ENCODE data around the gene CPLX3.

Gene CPLX3

DNA sequence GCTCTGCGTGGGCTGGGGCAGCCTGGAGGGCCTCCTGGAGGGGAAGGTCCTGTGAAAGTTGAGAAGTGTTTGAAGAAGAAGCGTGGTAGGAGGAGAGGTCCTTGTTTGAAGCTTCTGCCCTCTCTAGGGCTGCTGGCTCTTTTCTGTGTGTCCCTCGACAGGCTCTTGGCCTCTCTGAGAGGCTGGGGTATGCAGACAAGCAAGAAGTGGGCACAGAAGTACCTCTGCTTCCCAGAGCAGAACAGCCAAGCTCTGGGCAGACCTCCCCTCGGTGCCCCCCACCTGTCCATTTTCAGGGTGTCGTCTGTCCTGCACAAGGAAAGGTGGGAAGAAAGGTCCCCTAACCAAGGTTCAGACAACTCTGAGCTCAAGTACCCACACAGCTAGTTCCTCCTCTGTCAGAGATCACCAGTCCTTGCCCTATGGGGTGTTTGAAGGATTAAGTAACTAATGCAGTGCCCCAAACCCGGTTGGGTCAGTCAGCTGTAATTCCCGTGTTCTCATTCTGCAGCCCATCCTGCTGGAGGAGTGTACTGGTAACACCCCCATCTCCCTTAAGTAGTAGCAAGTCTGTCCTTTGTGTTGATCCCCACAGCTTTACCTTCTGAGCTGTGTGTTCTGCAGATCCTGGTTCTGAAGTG, 38.3 kb upstream of the CPLX3 start:
- DNase-seq, result no peak

GRCh38 chr15:74788683-74789151, 37.7 kb upstream of the CPLX3 start:
- no peak for DNase-seq

GRCh38 chr15:74789171-74789631, 37.2 kb upstream of the CPLX3 start:
- no peak for DNase-seq

DNA sequence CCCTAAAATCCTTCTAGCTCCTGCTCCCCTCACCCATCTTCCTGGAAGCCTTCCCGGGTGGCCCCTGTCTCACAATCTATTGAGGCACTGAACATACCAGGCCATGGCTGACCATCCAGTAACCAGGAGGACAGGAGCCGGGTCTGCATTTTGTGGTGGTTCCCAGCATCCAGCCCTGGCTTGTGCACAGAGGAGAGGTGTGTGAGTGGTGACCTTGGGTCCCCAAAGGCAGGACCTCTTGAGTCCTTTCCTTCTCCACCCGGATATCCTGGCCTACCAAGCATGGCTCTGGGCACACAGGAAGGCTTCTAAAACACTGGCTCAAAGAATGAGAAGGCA, 36.7 kb upstream of the CPLX3 start:
- no peak for DNase-seq

GRCh38 chr15:74790080-74790916, 36.1 kb upstream of the CPLX3 start:
- no peak for DNase-seq

- no peak for DNase-seq
These were observed 35.4 kb upstream of the CPLX3 start for GRCh38 chr15:74791007-74791406.

DNA sequence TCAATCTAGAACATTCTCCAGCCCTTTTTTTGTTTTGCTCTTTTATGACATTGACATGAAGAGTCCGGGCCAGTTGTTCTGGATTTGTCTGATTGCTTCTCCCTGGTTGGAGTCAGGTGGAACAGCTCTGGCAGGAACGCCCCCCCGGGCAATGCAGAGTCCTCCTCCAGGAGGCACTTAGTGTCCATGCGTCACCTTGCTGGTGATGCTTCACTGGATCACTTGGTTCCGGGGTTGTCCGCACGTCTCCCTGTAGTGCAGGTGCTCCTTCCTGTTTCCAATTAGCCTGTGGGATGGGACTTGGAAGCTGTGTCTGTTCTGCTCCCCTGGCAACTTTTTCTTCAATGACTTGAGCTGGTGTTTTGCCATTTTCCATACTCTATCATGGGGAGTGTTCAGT, 34.8 kb upstream of the CPLX3 start:
- DNase-seq, result no peak

- no peak for DNase-seq
These were observed 34.0 kb upstream of the CPLX3 start for GRCh38 chr15:74792227-74793016.

DNA sequence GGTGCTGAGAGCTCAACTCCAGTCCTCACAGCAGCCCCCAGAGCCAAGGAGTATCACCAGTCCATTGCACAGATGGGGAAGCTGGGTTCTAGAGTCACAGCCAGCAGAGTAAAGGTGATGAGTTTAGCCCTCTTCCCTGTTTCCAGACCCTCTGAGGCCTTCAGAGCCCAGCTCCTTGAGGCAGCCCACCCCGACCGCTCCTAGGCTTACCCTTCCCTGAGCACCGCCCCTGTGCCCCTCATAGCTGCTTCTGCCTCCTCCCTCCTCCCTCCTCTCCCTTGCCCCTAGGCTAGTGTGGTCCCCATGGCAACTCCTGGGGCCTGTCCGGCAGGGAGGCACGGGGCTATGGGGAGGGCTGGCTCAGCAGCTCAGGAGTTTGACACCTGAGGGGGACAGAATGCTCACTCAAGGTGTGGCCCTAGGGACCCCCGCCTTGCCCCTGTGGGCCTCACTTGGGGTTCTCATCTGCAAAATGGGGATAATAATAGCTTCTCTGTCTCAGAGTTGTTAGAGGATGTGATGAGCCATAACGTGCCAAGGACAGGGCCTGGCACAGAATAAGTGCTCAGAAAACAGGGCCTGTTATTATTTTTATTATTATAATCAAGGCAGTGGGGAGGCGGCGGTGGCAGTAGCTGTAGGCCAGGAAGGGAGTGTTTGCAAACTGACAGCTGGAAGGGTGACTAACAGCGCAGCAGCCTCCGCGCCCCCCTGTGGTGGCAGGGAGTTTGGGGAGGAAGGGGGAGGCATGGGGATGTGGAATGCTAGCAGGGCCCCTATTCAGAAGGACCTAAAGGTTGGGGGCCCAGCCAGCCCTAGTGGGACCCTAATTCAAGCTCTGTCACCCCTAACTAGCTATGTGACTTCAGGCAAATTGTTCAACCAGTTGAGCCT, 33.0 kb upstream of the CPLX3 start:
- DNase-seq, result no peak

GRCh38 chr15:74794248-74794969, 32.0 kb upstream of the CPLX3 start:
- no peak for DNase-seq

- no peak for DNase-seq
These were observed 31.5 kb upstream of the CPLX3 start for GRCh38 chr15:74794970-74795349.

- DNase-seq, result no peak
These were observed 30.3 kb upstream of the CPLX3 start for GRCh38 chr15:74795966-74796625.

DNA sequence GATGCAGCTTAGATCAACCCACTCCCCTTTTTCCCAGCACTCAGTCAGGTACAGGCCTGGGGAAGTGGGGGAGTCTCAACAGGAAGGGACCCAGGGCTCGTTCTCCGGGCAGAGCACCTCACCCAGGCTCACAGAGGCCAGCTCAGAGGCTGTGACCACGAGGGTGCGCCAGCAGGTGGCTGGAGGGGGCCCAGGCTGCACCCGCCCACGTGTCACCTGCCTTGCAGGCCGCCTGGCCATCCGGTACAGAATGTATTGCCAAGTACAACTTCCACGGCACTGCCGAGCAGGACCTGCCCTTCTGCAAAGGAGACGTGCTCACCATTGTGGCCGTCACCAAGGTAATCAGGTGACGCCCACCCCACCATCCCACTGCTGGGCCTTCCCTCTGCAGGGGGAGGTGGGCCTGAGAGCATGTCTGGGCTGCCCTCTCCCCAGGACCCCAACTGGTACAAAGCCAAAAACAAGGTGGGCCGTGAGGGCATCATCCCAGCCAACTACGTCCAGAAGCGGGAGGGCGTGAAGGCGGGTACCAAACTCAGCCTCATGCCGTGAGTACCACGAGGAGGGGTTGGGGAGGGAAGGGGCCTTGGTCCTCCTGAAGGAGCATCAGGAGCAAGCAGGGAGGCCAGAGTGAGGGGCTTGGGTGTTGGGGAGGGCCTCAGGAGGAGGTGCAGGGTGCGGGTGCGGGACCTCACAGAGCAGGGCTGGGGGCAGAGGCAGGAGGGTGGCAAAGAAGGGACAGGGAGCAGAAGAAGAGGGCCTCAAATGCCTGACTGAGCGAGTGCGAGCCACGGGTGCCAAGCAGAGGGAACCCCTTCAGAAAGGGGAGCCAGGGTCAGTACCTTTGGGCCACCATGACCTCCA, 27.8 kb upstream of the CPLX3 start:
- DNase-seq, result no peak

GRCh38 chr15:74799255-74799855, 27.1 kb upstream of the CPLX3 start:
- no peak for DNase-seq

DNA sequence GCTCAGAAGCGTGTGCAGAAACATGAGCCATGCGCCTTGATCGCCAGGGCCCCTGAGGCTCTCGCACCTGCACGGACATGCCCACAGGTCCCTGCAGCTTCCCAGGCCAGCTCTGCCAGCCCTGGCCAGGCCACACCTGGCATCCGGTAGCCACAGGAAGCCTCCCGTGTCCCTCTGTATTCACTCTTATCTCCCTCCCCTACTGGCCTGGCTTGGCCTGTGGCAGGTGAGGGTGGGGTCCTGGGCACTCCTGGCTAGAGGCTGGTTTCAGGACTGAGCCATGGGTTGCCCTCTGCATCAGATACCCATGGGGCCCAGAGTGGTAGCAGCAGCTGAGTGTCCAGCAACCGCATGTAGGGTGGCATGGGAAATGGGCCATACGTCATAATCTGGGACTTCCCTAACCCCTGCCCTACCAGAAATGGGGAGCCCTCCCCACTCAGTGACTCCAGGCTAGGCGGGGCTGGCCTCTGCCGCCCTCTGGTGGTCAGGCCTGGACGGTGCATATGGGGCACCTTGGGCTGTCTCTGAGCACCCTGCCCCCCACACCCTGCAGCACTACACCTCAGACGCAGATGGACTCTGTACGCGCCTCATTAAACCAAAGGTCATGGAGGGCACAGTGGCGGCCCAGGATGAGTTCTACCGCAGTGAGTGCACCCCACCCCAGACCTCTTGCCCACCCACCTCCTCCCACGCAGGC, 26.4 kb upstream of the CPLX3 start:
- DNase-seq, result no peak

DNA sequence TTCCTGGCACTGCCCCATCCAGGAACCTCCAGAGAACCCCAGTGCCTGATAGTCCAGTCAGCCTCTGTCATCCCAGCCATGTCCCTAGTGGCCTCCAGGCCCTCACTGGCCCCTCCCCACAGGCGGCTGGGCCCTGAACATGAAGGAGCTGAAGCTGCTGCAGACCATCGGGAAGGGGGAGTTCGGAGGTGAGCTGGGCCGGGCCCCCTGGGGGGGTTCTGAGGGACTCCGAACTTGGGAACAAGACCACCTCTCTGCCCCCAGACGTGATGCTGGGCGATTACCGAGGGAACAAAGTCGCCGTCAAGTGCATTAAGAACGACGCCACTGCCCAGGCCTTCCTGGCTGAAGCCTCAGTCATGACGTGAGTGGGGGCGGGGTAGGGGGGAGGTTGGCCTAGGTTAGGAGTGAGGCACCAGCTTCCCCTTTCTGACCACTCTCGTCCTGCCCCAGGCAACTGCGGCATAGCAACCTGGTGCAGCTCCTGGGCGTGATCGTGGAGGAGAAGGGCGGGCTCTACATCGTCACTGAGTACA, 25.8 kb upstream of the CPLX3 start:
- DNase-seq, result no peak

DNA sequence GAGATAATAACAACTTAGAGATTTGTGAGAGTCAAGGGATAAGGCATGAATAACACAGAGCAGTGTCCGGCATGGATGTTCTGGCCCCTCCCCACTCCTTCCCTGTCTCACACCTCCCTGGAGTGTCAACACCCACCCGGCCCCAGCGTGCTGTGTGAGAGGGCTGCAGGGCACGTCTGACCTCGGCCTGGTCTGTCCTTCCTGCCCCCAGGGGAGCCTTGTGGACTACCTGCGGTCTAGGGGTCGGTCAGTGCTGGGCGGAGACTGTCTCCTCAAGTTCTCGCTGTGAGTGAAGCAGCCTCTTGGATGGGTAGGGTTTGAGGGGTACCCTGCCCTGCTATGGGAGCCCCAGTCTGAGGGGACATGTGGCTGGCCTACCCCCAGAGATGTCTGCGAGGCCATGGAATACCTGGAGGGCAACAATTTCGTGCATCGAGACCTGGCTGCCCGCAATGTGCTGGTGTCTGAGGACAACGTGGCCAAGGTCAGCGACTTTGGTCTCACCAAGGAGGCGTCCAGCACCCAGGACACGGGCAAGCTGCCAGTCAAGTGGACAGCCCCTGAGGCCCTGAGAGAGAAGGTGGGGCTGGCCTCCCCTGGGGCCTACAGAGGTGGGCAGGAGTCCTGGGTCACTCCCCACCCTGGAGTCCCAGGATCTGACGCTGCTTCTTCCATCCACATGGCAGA, 25.0 kb upstream of the CPLX3 start:
- DNase-seq, result no peak

DNA sequence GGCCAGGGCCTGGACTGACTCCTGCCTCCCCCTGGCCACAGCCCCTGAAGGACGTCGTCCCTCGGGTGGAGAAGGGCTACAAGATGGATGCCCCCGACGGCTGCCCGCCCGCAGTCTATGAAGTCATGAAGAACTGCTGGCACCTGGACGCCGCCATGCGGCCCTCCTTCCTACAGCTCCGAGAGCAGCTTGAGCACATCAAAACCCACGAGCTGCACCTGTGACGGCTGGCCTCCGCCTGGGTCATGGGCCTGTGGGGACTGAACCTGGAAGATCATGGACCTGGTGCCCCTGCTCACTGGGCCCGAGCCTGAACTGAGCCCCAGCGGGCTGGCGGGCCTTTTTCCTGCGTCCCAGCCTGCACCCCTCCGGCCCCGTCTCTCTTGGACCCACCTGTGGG, 24.1 kb upstream of the CPLX3 start:
- DNase-seq, result no peak

All from right kidney (tissue), 1 donor.